ENCODE data around the gene MCTP1. TPM values are rescaled to one million over a fixed set of nuclear protein-coding genes. Genes with fewer than 3 reads are reported as not detected.
A peak's percentile ranks its signal among the peaks of the same experiment; 100 is the strongest.

MCTP1 gene
- not detected for total RNA-seq

- Mint-ChIP-seq H3K27ac (no peak within 1 kb of the TSS), H3K4me1 (ENCODE audit: low read depth) (peaks cover 9% of the 10 kb centered on the region), H3K36me3 (ENCODE audit: low read depth) (no peaks in the 10 kb centered on the region), H3K4me3 (peak within 1 kb of the TSS; percentile 46), H3K27me3 (ENCODE audit: low read depth) (peaks cover 31% of the 10 kb centered on the region), H3K9me3 (no peaks in the 10 kb centered on the region)
- peak; percentile 22 for DNase-seq
- CTCF ChIA-PET, result interaction anchor here (0.7 to 1.2 kb wide), 2 partner anchors 24 to 243 kb away, joined by 3 read pairs; no protein-coding TSS in a partner anchor
- intact Hi-C loops (cut with micrococcal nuclease), result loop anchor here (1.0 to 10.0 kb wide), 3 partner anchors 203 to 340 kb away; partner anchors contain the start of genes ARSK, GPR150 and SKIC3
Measured at GRCh38 chr5:95284572-95285408, at the start of gene MCTP1. TSS of gene MCTP1 (minus strand) at chr5:95285094.

- Mint-ChIP-seq H3K9me3 (peaks cover 3% of the 10 kb centered on the region), H3K27ac (no peak overlapping the region), H3K27me3 (ENCODE audit: low read depth) (peaks cover 8% of the 10 kb centered on the region), H3K4me1 (ENCODE audit: low read depth) (no peaks in the 10 kb centered on the region), H3K4me3 (no peak overlapping the region), H3K36me3 (ENCODE audit: low read depth) (no peaks in the 10 kb centered on the region)
- DNase-seq, result no peak
- intact Hi-C loops (cut with micrococcal nuclease), result no loop called here
- CTCF ChIA-PET, result no interaction called here
Measured at GRCh38 chr5:95332158-95332557, 47.3 kb upstream of the MCTP1 start.

GRCh38 chr5:95331358-95331757 is 46.5 kb upstream of the MCTP1 start:
- CTCF ChIA-PET, result no interaction called here
- H3K4me3 Mint-ChIP-seq, result no peak overlapping the region
- H3K27ac Mint-ChIP-seq, result no peak overlapping the region
- H3K9me3 Mint-ChIP-seq, result peaks cover 3% of the 10 kb centered on the region
- peaks cover 8% of the 10 kb centered on the region for H3K27me3 Mint-ChIP-seq (ENCODE audit: low read depth)
- no peak for DNase-seq
- H3K4me1 Mint-ChIP-seq (ENCODE audit: low read depth), result no peaks in the 10 kb centered on the region
- intact Hi-C loops (cut with micrococcal nuclease), result no loop called here
- no peaks in the 10 kb centered on the region for H3K36me3 Mint-ChIP-seq (ENCODE audit: low read depth)

- H3K9me3 Mint-ChIP-seq, result peaks cover 3% of the 10 kb centered on the region
- H3K27ac Mint-ChIP-seq, result no peak overlapping the region
- intact Hi-C loops (cut with micrococcal nuclease), result no loop called here
- CTCF ChIA-PET, result interaction anchor here (0.7 kb wide), 1 partner anchor 295 kb away, joined by 3 read pairs; no protein-coding TSS in a partner anchor
- no peaks in the 10 kb centered on the region for H3K4me1 Mint-ChIP-seq (ENCODE audit: low read depth)
- peaks cover 3% of the 10 kb centered on the region for H3K27me3 Mint-ChIP-seq (ENCODE audit: low read depth)
- no peak overlapping the region for H3K4me3 Mint-ChIP-seq
- H3K36me3 Mint-ChIP-seq (ENCODE audit: low read depth), result no peaks in the 10 kb centered on the region
- DNase-seq, result no peak
Measured at GRCh38 chr5:95327211-95327610, 42.3 kb upstream of the MCTP1 start.

- intact Hi-C loops (cut with micrococcal nuclease), result no loop called here
- peaks cover 4% of the 10 kb centered on the region for H3K9me3 Mint-ChIP-seq
Measured at GRCh38 chr5:95317687-95318086, 32.8 kb upstream of the MCTP1 start.

GRCh38 chr5:95317085-95317484 is 32.2 kb upstream of the MCTP1 start:
- no peaks in the 10 kb centered on the region for H3K4me1 Mint-ChIP-seq (ENCODE audit: low read depth)

More at GRCh38 chr5:95317687-95318086, 32.8 kb upstream of the MCTP1 start:
- peaks cover 1% of the 10 kb centered on the region for H3K36me3 Mint-ChIP-seq (ENCODE audit: low read depth)
- H3K27ac Mint-ChIP-seq, result no peak overlapping the region
- no peak for DNase-seq
- CTCF ChIA-PET, result no interaction called here
- H3K27me3 Mint-ChIP-seq (ENCODE audit: low read depth), result peaks cover 9% of the 10 kb centered on the region
- H3K4me3 Mint-ChIP-seq, result no peak overlapping the region
- H3K4me1 Mint-ChIP-seq (ENCODE audit: low read depth), result no peaks in the 10 kb centered on the region

GRCh38 chr5:95304711-95305110 is 19.8 kb upstream of the MCTP1 start:
- intact Hi-C loops (cut with micrococcal nuclease), result no loop called here
- no peaks in the 10 kb centered on the region for H3K36me3 Mint-ChIP-seq (ENCODE audit: low read depth)
- no peak overlapping the region for H3K27ac Mint-ChIP-seq
- CTCF ChIA-PET, result no interaction called here
- H3K4me3 Mint-ChIP-seq, result no peak overlapping the region
- H3K4me1 Mint-ChIP-seq (ENCODE audit: low read depth), result no peaks in the 10 kb centered on the region
- no peak for DNase-seq
- H3K27me3 Mint-ChIP-seq (ENCODE audit: low read depth), result peaks cover 11% of the 10 kb centered on the region
- H3K9me3 Mint-ChIP-seq, result no peaks in the 10 kb centered on the region

More at GRCh38 chr5:95317085-95317484, 32.2 kb upstream of the MCTP1 start:
- CTCF ChIA-PET, result no interaction called here
- H3K4me3 Mint-ChIP-seq, result no peak overlapping the region
- H3K27me3 Mint-ChIP-seq (ENCODE audit: low read depth), result peaks cover 9% of the 10 kb centered on the region
- DNase-seq, result no peak
- intact Hi-C loops (cut with micrococcal nuclease), result no loop called here
- H3K9me3 Mint-ChIP-seq, result peaks cover 4% of the 10 kb centered on the region
- H3K27ac Mint-ChIP-seq, result no peak overlapping the region
- peaks cover 1% of the 10 kb centered on the region for H3K36me3 Mint-ChIP-seq (ENCODE audit: low read depth)

GRCh38 chr5:95298651-95299050 is 13.8 kb upstream of the MCTP1 start:
- CTCF ChIA-PET, result no interaction called here
- DNase-seq, result no peak
- intact Hi-C loops (cut with micrococcal nuclease), result no loop called here
- no peaks in the 10 kb centered on the region for H3K4me1 Mint-ChIP-seq (ENCODE audit: low read depth)
- no peaks in the 10 kb centered on the region for H3K9me3 Mint-ChIP-seq
- H3K27me3 Mint-ChIP-seq (ENCODE audit: low read depth), result peaks cover 16% of the 10 kb centered on the region
- H3K4me3 Mint-ChIP-seq, result no peak overlapping the region
- no peaks in the 10 kb centered on the region for H3K36me3 Mint-ChIP-seq (ENCODE audit: low read depth)
- H3K27ac Mint-ChIP-seq, result no peak overlapping the region

GRCh38 chr5:95296291-95296690 is 11.4 kb upstream of the MCTP1 start:
- H3K9me3 Mint-ChIP-seq, result no peaks in the 10 kb centered on the region
- peaks cover 20% of the 10 kb centered on the region for H3K27me3 Mint-ChIP-seq (ENCODE audit: low read depth)
- no peaks in the 10 kb centered on the region for H3K4me1 Mint-ChIP-seq (ENCODE audit: low read depth)
- no peaks in the 10 kb centered on the region for H3K36me3 Mint-ChIP-seq (ENCODE audit: low read depth)
- H3K27ac Mint-ChIP-seq, result no peak overlapping the region
- intact Hi-C loops (cut with micrococcal nuclease), result no loop called here
- CTCF ChIA-PET, result no interaction called here
- no peak overlapping the region for H3K4me3 Mint-ChIP-seq
- no peak for DNase-seq

GRCh38 chr5:95285409-95285755 is 488 bp upstream of the MCTP1 start:
- DNase-seq, result no peak
- Mint-ChIP-seq H3K36me3 (ENCODE audit: low read depth) (no peaks in the 10 kb centered on the region), H3K9me3 (no peaks in the 10 kb centered on the region), H3K27ac (no peak overlapping the region), H3K4me3 (peak overlapping the region; percentile 46), H3K4me1 (ENCODE audit: low read depth) (peaks cover 9% of the 10 kb centered on the region), H3K27me3 (ENCODE audit: low read depth) (peaks cover 33% of the 10 kb centered on the region)
- CTCF ChIA-PET, result interaction anchor here (1.2 to 2.1 kb wide), 2 partner anchors 24 to 317 kb away, joined by 3 to 8 read pairs; no protein-coding TSS in a partner anchor
- intact Hi-C loops (cut with micrococcal nuclease), result loop anchor here (10.0 kb wide), 2 partner anchors 269 to 339 kb away; partner anchors contain the start of genes ARSK, GPR150 and SKIC3

- H3K4me1 Mint-ChIP-seq (ENCODE audit: low read depth), result peaks cover 9% of the 10 kb centered on the region
- intact Hi-C loops (cut with micrococcal nuclease), result loop anchor here (1.0 to 10.0 kb wide), 4 partner anchors 203 to 563 kb away; partner anchors contain the start of genes ARSK, GPR150 and SKIC3
- CTCF ChIA-PET, result interaction anchor here (0.6 to 1.2 kb wide), 3 partner anchors 23 to 308 kb away, joined by 3 read pairs; no protein-coding TSS in a partner anchor
- H3K27me3 Mint-ChIP-seq (ENCODE audit: low read depth), result peaks cover 33% of the 10 kb centered on the region
- peak overlapping the region; percentile 45 for H3K4me3 Mint-ChIP-seq
- H3K27ac Mint-ChIP-seq, result no peak overlapping the region
- H3K9me3 Mint-ChIP-seq, result no peaks in the 10 kb centered on the region
- H3K36me3 Mint-ChIP-seq (ENCODE audit: low read depth), result no peaks in the 10 kb centered on the region
- DNase-seq, result peak; percentile 41
Measured at GRCh38 chr5:95283761-95284571, 928 bp downstream of the MCTP1 start.

- peaks cover 9% of the 10 kb centered on the region for H3K4me1 Mint-ChIP-seq (ENCODE audit: low read depth)
- H3K4me3 Mint-ChIP-seq, result peak overlapping the region; percentile 11
- intact Hi-C loops (cut with micrococcal nuclease), result loop anchor here (1.0 to 10.0 kb wide), 3 partner anchors 272 to 564 kb away; partner anchors contain the start of genes ARSK, GPR150 and SKIC3
- no peak for DNase-seq
- no peak overlapping the region for H3K27ac Mint-ChIP-seq
- H3K9me3 Mint-ChIP-seq, result no peaks in the 10 kb centered on the region
- CTCF ChIA-PET, result interaction anchor here (0.6 kb wide), 1 partner anchor 307 kb away, joined by 3 read pairs; no protein-coding TSS in a partner anchor
- H3K36me3 Mint-ChIP-seq (ENCODE audit: low read depth), result no peaks in the 10 kb centered on the region
- H3K27me3 Mint-ChIP-seq (ENCODE audit: low read depth), result peaks cover 33% of the 10 kb centered on the region
Measured at GRCh38 chr5:95283022-95283615, 1.8 kb downstream of the MCTP1 start.

All from activated naive CD4-positive, alpha-beta T cell treated with anti-CD3 and anti-CD28 coated beads for 36 hours (primary cell).